ENCODE data around the gene SPEF2.

DNA sequence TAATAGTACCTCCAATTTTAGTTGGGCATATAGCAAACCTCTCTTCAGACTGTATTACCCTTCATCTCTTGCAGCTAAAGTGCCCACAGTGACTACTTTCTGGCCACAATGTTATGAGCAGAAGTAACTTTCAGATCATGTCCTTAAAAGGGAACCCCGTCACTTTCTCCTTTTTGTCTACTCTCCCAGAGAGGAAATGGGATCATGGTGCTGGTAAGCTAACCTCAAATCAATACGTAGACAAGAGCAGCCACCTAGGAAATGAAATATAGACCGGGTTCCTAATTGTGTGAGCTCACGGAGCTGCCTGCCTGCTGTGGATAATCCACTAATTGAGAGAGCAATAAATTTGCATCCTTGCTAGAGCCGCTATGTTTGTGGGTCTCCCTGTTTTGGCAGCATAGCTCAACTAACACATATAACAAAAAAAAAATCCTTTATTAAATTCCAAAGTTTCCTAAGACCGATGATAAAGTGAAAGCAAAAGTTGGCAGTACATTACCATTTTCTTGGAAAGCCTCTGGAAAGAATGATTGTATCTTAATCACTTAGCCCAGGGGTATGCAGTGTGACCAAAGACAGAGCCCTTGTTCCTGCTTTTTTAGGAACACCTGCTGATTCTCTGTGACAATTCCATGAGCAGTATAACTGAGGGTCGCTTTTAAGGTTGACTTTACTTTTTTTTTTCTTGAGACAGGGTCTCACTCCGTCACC is 233.5 kb downstream of the SPEF2 start:
- TF ChIP-seq IRX3 (CRISPR knock-in tag; IDR thresholded peaks at IDR 0.05; ENCODE audit: borderline replicate concordance, low read depth) (no peak), POLR2A (IDR thresholded peaks at IDR 0.05; ENCODE audit: insufficient read depth in 1 of 2, low read depth in 2 of 2, low read length in 2 of 2) (no peak), CREM (IDR thresholded peaks at IDR 0.05) (no peak), CREM (CRISPR knock-in tag; IDR thresholded peaks at IDR 0.05) (no peak), ATF1 (CRISPR knock-in tag; IDR thresholded peaks at IDR 0.05) (no peak), NR3C1 (CRISPR knock-in tag; IDR thresholded peaks at IDR 0.05) (no peak), ZBTB3 (CRISPR knock-in tag; IDR thresholded peaks at IDR 0.05; ENCODE audit: borderline replicate concordance, low read depth) (no peak), ZNF773 (CRISPR knock-in tag; IDR thresholded peaks at IDR 0.05; ENCODE audit: borderline replicate concordance) (no peak), NFATC3 (CRISPR knock-in tag; IDR thresholded peaks at IDR 0.05) (no peak), MAFK (conservative IDR thresholded peaks at IDR 0.05 in 1 of 2, IDR thresholded peaks at IDR 0.05 in 1 of 2; ENCODE audit: low read length in 2 of 2) (no peak), BORCS8-MEF2B (CRISPR knock-in tag; IDR thresholded peaks at IDR 0.05) (no peak)
- TF ChIP-seq, protein P1, sequence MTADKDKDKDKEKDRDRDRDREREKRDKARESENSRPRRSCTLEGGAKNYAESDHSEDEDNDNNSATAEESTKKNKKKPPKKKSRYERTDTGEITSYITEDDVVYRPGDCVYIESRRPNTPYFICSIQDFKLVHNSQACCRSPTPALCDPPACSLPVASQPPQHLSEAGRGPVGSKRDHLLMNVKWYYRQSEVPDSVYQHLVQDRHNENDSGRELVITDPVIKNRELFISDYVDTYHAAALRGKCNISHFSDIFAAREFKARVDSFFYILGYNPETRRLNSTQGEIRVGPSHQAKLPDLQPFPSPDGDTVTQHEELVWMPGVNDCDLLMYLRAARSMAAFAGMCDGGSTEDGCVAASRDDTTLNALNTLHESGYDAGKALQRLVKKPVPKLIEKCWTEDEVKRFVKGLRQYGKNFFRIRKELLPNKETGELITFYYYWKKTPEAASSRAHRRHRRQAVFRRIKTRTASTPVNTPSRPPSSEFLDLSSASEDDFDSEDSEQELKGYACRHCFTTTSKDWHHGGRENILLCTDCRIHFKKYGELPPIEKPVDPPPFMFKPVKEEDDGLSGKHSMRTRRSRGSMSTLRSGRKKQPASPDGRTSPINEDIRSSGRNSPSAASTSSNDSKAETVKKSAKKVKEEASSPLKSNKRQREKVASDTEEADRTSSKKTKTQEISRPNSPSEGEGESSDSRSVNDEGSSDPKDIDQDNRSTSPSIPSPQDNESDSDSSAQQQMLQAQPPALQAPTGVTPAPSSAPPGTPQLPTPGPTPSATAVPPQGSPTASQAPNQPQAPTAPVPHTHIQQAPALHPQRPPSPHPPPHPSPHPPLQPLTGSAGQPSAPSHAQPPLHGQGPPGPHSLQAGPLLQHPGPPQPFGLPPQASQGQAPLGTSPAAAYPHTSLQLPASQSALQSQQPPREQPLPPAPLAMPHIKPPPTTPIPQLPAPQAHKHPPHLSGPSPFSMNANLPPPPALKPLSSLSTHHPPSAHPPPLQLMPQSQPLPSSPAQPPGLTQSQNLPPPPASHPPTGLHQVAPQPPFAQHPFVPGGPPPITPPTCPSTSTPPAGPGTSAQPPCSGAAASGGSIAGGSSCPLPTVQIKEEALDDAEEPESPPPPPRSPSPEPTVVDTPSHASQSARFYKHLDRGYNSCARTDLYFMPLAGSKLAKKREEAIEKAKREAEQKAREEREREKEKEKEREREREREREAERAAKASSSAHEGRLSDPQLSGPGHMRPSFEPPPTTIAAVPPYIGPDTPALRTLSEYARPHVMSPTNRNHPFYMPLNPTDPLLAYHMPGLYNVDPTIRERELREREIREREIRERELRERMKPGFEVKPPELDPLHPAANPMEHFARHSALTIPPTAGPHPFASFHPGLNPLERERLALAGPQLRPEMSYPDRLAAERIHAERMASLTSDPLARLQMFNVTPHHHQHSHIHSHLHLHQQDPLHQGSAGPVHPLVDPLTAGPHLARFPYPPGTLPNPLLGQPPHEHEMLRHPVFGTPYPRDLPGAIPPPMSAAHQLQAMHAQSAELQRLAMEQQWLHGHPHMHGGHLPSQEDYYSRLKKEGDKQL (CRISPR knock-in tag; IDR thresholded peaks at IDR 0.05; ENCODE audit: low read depth), result no peak
- TF ChIP-seq, protein P2, sequence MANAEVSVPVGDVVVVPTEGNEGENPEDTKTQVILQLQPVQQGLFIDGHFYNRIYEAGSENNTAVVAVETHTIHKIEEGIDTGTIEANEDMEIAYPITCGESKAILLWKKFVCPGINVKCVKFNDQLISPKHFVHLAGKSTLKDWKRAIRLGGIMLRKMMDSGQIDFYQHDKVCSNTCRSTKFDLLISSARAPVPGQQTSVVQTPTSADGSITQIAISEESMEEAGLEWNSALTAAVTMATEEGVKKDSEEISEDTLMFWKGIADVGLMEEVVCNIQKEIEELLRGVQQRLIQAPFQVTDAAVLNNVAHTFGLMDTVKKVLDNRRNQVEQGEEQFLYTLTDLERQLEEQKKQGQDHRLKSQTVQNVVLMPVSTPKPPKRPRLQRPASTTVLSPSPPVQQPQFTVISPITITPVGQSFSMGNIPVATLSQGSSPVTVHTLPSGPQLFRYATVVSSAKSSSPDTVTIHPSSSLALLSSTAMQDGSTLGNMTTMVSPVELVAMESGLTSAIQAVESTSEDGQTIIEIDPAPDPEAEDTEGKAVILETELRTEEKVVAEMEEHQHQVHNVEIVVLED (CRISPR knock-in tag; IDR thresholded peaks at IDR 0.05; ENCODE audit: borderline replicate concordance), result no peak
